HG03378 (cell line): Measurements from ENCODE around the gene KLHL20.
A peak's percentile ranks its signal among the peaks of the same experiment; 100 is the strongest.
"Not testable (repeated sequence)": the region's sequence is repeated elsewhere in the genome, so short reads cannot be mapped to it uniquely, and the experiment has no call there.

Experiments used
- ATAC-seq: cut with Tn5 transposase; IDR thresholded peaks from one replicate; pipeline ENCODE4 v1.9.1; 2021; ENCODE audit warnings: mild to moderate bottlenecking, moderate library complexity; ENCODE audit not compliant: unreplicated experiment

The KLHL20 gene

DNA sequence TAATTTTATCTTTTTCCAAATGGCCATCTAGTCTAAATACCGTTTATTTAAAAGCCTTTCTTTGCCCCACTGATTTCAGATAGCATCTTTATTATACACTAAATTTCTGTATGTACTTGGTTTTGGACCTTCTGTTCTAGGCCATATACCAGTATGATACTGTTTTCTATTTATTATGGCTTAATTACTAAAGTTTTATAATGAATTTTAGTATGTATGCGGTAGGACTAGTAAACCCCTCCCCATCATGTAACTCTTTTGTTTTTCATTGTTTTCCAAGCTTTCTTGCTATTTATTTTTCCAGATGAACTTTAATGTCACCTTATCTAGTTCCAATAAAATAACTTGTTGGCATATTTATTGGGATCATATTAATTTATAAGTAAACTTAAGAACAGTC lies 29.9 kb downstream of the KLHL20 start:
- no peak for ATAC-seq

DNA sequence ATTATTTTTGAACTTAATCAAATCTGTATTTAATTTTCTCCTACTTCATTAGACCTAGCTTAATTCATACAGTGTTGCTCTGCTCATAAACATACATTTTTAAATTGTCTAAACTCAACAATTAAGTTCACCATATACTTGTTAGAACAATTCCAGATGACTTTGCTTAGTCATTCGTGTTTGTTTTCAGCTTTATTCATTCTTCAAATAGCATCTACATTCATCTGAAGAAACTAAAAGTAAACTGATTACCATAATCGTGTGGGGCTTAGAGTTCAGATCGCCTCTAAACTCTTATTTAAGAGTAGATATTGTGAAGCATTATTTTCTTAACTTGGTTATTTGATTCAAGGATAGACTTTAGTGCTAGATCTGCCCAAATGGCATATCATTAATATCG lies 34.4 kb downstream of the KLHL20 start:
- no peak for ATAC-seq

GRCh38 chr1:173753830-173754229 lies 39.0 kb downstream of the KLHL20 start:
- ATAC-seq = no peak

DNA sequence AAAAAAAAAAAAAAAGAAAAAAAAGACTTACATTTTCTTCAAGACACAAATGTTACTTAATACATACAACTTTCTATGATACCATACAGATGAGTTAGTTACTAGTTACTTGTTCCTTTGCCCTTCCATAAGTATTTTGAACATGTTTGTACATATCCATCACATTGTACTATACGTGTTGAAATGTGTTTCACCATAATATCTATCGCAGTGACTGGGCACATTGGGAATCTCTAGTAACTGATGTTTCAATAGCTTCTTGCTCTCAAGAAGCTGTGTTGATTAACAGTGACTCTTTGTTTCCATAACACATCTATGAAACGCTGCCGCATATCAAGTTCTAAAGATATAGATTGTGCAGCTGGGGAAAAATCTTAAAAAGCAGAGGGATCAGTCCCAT lies 42.9 kb downstream of the KLHL20 start:
- no peak for ATAC-seq

- no peak for ATAC-seq
Observed at GRCh38 chr1:173758110-173758509, 43.3 kb downstream of the KLHL20 start.

GRCh38 chr1:173758980-173759379 lies 44.2 kb downstream of the KLHL20 start:
- no peak for ATAC-seq

DNA sequence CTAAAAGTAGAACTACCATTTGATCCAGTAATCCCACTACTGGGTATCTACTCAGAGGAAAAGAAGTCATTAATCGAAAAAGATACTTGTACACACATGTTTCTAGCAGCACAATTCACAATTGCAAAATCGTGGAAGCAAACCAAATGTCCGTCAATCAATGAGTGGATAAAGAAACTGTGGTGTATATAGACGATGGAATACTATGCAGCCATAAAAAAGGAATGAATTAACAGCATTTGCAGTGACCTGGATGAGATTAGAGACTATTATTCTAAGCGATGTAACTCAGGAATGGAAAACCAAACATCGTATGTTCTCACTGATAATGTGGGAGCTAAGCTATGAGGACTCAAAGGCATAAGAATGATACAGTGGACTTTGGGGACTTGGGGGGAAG lies 49.5 kb downstream of the KLHL20 start:
- not testable (repeated sequence) for ATAC-seq

DNA sequence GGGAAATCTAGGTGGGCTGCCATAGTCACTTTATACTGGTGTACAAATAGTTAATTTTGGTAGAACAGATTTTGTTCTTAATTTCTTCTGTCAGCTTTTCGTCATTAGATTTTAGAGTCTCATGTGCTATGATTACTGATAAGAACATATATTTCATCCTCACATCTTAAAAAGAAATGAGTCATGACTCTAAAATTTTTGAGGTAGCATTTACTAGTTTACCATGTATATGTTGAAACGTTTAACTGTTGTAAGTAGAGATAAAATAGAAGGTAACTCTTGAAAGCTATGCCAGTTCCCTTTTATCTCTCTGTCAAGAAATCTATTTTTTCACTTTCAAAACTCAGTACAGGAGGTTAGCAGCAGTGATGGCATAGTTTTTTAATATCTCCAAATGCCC lies 53.4 kb downstream of the KLHL20 start:
- no peak for ATAC-seq

DNA sequence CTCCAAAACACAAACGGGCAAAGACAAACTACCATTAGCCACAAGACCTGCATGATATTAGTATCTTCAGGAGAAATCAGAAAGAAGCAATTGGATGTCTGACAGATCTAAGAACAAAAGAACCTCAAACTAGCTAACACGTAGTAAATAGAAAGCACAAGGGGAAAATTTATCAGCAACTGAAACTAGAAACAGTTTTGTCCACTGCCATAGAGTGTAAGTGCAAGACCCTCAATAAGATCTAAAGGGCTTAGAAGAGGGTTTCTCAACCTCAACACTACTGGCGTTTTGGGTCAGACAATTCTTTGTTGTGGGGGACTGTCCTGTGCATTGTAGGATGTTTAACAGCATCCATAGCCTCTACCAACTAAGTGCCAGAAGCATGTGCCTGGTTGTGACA lies 54.0 kb downstream of the KLHL20 start:
- ATAC-seq = no peak

DNA sequence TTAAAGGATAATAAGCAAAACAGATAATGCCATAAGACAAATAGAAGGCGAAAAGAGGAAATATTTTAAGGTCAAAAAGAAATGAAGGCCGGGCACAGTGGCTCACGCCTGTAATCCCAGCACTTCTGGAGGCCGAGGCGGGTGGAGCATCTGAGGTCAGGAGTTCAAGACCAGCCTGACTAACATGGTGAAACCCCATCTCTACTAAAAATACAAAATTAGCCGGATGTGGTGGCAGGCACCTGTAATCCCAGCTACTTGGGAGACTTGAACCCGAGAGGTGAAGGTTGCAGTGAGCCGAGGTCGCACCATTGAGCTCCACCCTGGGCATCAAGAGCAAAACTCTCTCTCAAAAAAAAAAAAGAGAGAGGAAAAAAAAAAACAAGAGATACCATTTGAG lies 55.5 kb downstream of the KLHL20 start:
- not testable (repeated sequence) for ATAC-seq

GRCh38 chr1:173771560-173771959 lies 56.8 kb downstream of the KLHL20 start:
- ATAC-seq = no peak

- no peak for ATAC-seq
Observed at GRCh38 chr1:173775578-173776226, 60.9 kb downstream of the KLHL20 start.

- no peak for ATAC-seq
Observed at GRCh38 chr1:173779936-173780335, 65.2 kb downstream of the KLHL20 start.

DNA sequence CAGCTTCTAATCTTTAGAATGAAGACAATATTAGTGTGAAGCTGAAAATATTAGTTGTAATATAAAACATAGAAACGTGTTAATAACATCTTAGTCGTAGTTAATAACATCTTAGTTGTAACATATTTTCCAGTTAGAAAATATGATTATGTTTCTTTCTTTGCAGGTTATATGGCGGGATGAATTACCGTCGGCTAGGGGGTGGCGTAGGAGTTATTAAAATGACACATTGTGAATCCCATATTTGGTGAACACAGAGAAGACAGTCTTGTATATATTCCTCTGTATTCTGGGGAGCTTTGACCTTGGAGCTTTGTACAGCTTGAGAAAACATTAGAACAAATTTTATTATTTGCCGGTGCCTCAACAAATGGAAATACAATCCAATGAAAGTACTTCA lies 70.2 kb downstream of the KLHL20 start:
- ATAC-seq = no peak

- no peak for ATAC-seq
Observed at GRCh38 chr1:173789841-173790240, 75.1 kb downstream of the KLHL20 start.

DNA sequence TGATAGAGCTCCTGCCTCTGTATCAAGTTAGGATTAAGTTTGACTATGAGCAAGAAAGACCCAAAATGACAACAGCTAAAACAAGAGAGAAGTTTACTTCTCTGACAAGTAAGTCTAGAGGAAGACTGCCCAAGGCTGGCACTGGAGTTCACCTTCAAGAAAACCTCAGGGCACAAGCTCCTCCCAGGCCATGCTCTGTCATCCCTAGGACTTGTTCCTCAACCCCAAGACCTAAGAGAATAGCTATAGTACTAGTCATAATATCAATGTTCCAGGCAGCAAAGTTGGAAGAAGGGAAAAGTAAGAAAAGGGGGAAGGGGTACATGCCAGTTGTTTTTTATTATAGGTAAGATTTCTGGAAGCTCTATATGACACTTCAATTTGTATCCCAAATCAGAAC lies 83.3 kb downstream of the KLHL20 start:
- ATAC-seq = no peak

DNA sequence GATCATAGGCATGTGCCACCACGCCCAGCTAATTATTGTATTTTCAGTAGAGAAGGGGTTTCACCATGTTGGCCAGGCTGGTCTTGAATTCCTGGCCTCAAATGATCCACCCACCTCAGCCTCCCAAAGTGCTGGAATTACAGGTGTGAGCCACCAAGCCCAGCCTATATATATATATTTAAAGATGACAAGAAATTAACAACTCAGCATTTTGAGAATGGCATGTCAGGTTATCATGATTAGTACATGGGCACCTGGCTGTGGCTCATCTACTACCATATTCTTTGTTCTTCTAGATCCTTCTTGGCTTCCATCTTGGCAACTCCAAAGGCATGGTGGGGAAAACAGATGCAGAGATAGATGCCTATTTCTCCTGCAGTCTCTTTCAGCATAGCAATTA lies 85.2 kb downstream of the KLHL20 start:
- ATAC-seq = not testable (repeated sequence)

DNA sequence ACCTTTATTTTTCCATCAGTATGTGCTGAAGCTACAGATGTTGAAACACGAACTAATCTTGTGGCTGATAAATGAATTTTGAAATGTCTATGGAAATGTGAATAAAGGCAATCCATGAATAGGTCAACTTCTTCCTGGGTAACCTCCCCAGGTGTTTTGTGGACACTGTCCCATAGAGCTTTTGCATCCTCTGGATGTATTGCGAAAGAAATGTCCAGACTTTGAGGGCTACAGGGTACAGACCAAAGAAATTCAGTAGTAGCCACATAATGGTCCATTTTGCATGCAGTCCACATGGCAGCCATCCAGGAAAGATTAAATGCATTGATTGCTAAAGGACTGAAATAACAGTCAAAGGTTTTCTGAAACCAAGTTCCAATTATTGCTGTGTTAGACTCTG lies 88.2 kb downstream of the KLHL20 start:
- ATAC-seq = no peak

DNA sequence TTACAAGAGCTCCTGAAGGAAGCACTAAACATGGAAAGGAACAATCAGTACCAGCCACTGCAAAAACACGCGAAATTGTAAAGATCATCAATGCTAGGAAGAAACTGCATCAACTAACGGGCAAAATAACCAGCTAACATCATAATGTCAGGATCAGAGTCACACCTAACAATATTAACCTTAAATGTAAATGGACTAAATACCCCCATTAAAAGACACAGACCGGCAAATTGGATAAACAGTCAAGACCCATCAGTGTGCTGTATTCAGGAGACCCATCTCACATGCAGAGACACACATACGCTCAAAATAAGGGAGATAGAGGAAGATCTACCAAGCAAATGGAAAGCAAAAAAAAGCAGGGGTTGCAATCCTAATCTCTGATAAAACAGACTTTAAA lies 98.9 kb downstream of the KLHL20 start:
- not testable (repeated sequence) for ATAC-seq

- ATAC-seq = no peak
Observed at GRCh38 chr1:173818459-173818858, 103.7 kb downstream of the KLHL20 start.

- ATAC-seq = no peak
Observed at GRCh38 chr1:173821680-173822079, 106.9 kb downstream of the KLHL20 start.

DNA sequence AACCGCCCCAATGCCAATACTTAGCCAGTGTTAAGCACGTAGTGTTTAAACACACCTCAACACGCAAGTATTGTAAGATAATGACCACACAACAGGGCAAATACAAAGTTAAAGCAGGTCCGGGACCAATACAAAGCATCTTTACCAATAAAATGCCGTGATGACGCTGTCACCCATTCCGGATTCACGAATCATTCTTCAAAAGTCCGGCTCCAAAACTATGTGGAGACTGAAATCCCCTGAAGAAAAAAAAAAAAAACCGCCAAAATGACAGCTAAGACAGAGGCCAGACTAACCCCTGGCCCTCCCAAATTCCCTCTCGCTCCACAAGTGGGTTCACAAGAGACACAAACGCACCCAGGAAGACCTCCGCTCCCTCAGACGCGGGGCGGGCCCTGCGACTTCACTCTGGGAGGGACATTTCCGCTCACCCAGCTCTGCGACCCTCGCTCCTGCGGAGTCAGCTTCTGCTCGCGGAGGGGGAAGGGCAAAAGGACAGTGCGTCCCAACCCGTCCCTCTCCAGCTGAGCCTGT lies 109.1 kb downstream of the KLHL20 start:
- ATAC-seq = peak; percentile 39
